Gastrocnemius medialis (tissue), 4 donors: ENCODE results near the gene ZNHIT3. TPM values are rescaled to one million over a fixed set of nuclear protein-coding genes. Genes with fewer than 3 reads are reported as not detected.

Experiments used
- ATAC-seq, 2 donors: fragments of 150-250 bp; one replicate each; pipeline ENCODE4 v1.9.1; 2016
- DNase-seq, 2 donors: peaks; one replicate each; pipeline ENCODE4 v3.0.0-alpha.2; 2019
- H3K27ac ChIP-seq, 4 donors: fragments of 200-600 bp; sonication (generic); 1 replicate in 1 of 4; 2 replicates in 3 of 4; pipeline ENCODE4 v1.5.1; 2016 to 2018; ENCODE audit warnings: mild to moderate bottlenecking in 2 of 4, moderate library complexity in 1 of 4
- H3K27me3 ChIP-seq, 3 donors: fragments of 200-600 bp; sonication (generic) in 2 of 3; 1 replicate in 1 of 3; 2 replicates in 2 of 3; pipeline versions ENCODE4 v1.5.1 to v1.6.0; 2016 to 2019; ENCODE audit warnings: mild to moderate bottlenecking in 1 of 3, moderate library complexity in 1 of 3
- H3K36me3 ChIP-seq, 2 donors: fragments of 200-600 bp; sonication (generic) in 1 of 2; one replicate each; pipeline ENCODE4 v1.5.1; 2017 to 2018
- H3K4me1 ChIP-seq, 2 donors: fragments of 200-600 bp; sonication (generic) in 1 of 2; one replicate each; pipeline ENCODE4 v1.5.1; 2016 to 2017; ENCODE audit warnings: mild to moderate bottlenecking in 2 of 2
- H3K4me3 ChIP-seq, 4 donors: fragments of 200-600 bp; sonication (generic) in 3 of 4; 1 replicate in 1 of 4; 2 replicates in 3 of 4; pipeline ENCODE4 v1.5.1; 2016 to 2019; ENCODE audit warnings: mild to moderate bottlenecking in 2 of 4
- H3K9me3 ChIP-seq, 3 donors: fragments of 200-600 bp; sonication (generic) in 2 of 3; 1 replicate in 1 of 3; 2 replicates in 2 of 3; pipeline ENCODE4 v1.5.1; 2016 to 2019
- CTCF ChIP-seq, 5 experiments: fragments of 450-650 bp in 3 of 5; fragments of 200-600 bp in 2 of 5; sonication (generic) in 2 of 5; IDR thresholded peaks in 4 of 5; conservative IDR thresholded peaks in 1 of 5; 1 replicate in 4 of 5; 2 replicates in 1 of 5; pipeline ENCODE4 v1.5.1; 2016 to 2019; ENCODE audit warnings: antibody characterized with exemption in 5 of 5, mild to moderate bottlenecking in 3 of 5, moderate library complexity in 3 of 5
- POLR2A ChIP-seq, 2 donors: fragments of 450-650 bp; IDR thresholded peaks; one replicate each; pipeline ENCODE4 v1.6.1; 2017; ENCODE audit warnings: antibody characterized with exemption in 2 of 2, mild to moderate bottlenecking in 2 of 2, moderate library complexity in 2 of 2
- in situ Hi-C, 4 donors: fragments of 200-750 bp; cut with MboI; loops; one replicate each; pipeline versions ENCODE4 v1.15.0 to v1.8.0; 2017; ENCODE audit warnings: low sequenced_read_pairs in 4 of 4
- intact Hi-C: fragments of 100-400 bp; cut with DNase I; formaldehyde crosslinking; loops from one replicate; pipeline ENCODE4 v1.15.1; 2023; ENCODE audit warnings: low total_unique reads
- total RNA-seq, 4 donors: library from RNA; depleted of rRNA; stranded (reverse); fragments of >200 nt; gene quantifications; one replicate each; pipeline versions ENCODE4 v1.1.0 to v1.2.3, GENCODE V29; 2016

The ZNHIT3 gene
- total RNA-seq, 4 donors from 2014 or later = 33.4 to 52.7 (median 39.3) TPM

- TF ChIP-seq POLR2A (IDR thresholded peaks at IDR 0.05) (no peak), CTCF (IDR thresholded peaks at IDR 0.05 in 4 of 5, conservative IDR thresholded peaks at IDR 0.05 in 1 of 5) (no peak)
- H3K27ac ChIP-seq = no peak overlapping the region
- H3K36me3 ChIP-seq = peaks cover 0 to 75% of the 10 kb centered on the region in 2 donors
- in situ Hi-C loops (no loop called here), intact Hi-C loops (no loop called here)
- no peak for ATAC-seq
- no peaks in the 10 kb centered on the region for H3K27me3 ChIP-seq
- no peak overlapping the region for H3K4me3 ChIP-seq
- no peaks in the 10 kb centered on the region for H3K9me3 ChIP-seq
- H3K4me1 ChIP-seq = no peaks in the 10 kb centered on the region
- DNase-seq = no peak
These were observed 15.5 kb downstream of the ZNHIT3 start for GRCh38 chr17:36501963-36502362.

DNA sequence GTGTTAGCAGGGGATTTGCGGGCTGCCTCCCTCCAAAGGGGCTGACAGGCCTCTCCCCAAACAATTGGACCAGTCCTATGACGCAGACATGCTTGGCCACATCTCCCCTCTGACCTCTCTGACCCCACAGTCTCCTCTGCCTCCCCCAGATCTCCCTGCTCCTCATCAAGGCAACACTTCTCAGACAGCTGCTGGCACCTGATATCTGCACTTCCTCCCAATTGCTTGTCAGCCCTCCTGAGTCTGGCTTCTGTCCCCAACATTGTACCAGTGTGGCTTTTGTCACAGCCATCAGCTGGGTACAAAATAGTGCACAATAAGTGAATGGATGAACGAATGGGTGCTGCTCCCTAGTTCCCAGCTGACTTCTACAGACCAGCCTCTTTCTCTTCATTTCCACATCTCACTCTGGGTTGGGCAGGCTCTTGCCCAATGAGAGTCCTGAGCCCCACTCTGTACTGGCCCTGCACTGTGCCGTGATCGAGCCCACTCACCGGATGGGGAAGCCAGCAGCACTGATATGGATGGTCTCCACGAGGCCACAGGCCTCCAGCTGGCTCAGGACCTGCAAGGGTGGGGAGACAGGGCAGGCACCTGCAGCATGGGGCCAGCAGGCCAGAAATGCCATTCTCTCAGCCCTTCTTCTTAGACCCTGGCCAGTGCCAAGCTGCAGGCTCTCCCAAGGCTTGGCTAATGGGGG lies 17.1 kb downstream of the ZNHIT3 start:
- ATAC-seq (no peak), DNase-seq (no peak)
- in situ Hi-C loops = no loop called here
- intact Hi-C loops = no loop called here
- Histone ChIP-seq H3K27ac (no peak overlapping the region), H3K36me3 (peaks cover 0 to 76% of the 10 kb centered on the region in 2 donors), H3K4me3 (no peak overlapping the region), H3K9me3 (no peaks in the 10 kb centered on the region), H3K27me3 (no peaks in the 10 kb centered on the region), H3K4me1 (no peaks in the 10 kb centered on the region)
- no peak for TF ChIP-seq CTCF (IDR thresholded peaks at IDR 0.05 in 4 of 5, conservative IDR thresholded peaks at IDR 0.05 in 1 of 5)
- no peak for TF ChIP-seq POLR2A (IDR thresholded peaks at IDR 0.05)

- DNase-seq (no peak), ATAC-seq (no peak)
- Histone ChIP-seq H3K36me3 (peaks cover 0 to 72% of the 10 kb centered on the region in 2 donors), H3K27ac (no peak overlapping the region), H3K9me3 (no peaks in the 10 kb centered on the region), H3K27me3 (no peaks in the 10 kb centered on the region), H3K4me1 (no peaks in the 10 kb centered on the region), H3K4me3 (no peak overlapping the region)
- in situ Hi-C loops (no loop called here), intact Hi-C loops (no loop called here)
- TF ChIP-seq CTCF (IDR thresholded peaks at IDR 0.05 in 4 of 5, conservative IDR thresholded peaks at IDR 0.05 in 1 of 5) = no peak
- no peak for TF ChIP-seq POLR2A (IDR thresholded peaks at IDR 0.05)
These were observed 17.7 kb downstream of the ZNHIT3 start for GRCh38 chr17:36504156-36504545.

GRCh38 chr17:36505171-36505570 lies 18.7 kb downstream of the ZNHIT3 start:
- Histone ChIP-seq H3K4me1 (no peaks in the 10 kb centered on the region), H3K4me3 (no peak overlapping the region), H3K9me3 (no peaks in the 10 kb centered on the region), H3K27ac (no peak overlapping the region), H3K27me3 (no peaks in the 10 kb centered on the region), H3K36me3 (peaks cover 0 to 69% of the 10 kb centered on the region in 2 donors)
- intact Hi-C loops = no loop called here
- ATAC-seq = no peak
- TF ChIP-seq CTCF (IDR thresholded peaks at IDR 0.05 in 4 of 5, conservative IDR thresholded peaks at IDR 0.05 in 1 of 5) (no peak), POLR2A (IDR thresholded peaks at IDR 0.05) (no peak)
- in situ Hi-C loops = no loop called here
- DNase-seq = no peak
